HG03280 (cell line): ENCODE data around the gene PXT1.
"Not testable (repeated sequence)": the region's sequence is repeated elsewhere in the genome, so short reads cannot be mapped to it uniquely, and the experiment has no call there.

ENCODE experiments used
- ATAC-seq: cut with Tn5 transposase; IDR thresholded peaks from one replicate; pipeline ENCODE4 v1.9.1; 2021; ENCODE audit warnings: mild to moderate bottlenecking, moderate library complexity; ENCODE audit not compliant: unreplicated experiment

The PXT1 gene

GRCh38 chr6:36442671-36443470, at the start of gene PXT1, which contains the start of gene KCTD20:
TSS of gene PXT1 (minus strand) at chr6:36442854. CDS start at chr6:36426082, 16,772 bp downstream.
TSS of gene KCTD20 (plus strand) at chr6:36443000. CDS start at chr6:36470098, 27,098 bp downstream.
- ATAC-seq, result peak; percentile 83

GRCh38 chr6:36492092-36492491, 49.4 kb upstream of the PXT1 start:
- ATAC-seq, result no peak

GRCh38 chr6:36491378-36491965, 48.8 kb upstream of the PXT1 start:
- ATAC-seq, result no peak

- no peak for ATAC-seq
Observed at GRCh38 chr6:36489426-36489825, 46.8 kb upstream of the PXT1 start.

GRCh38 chr6:36488221-36488620, 45.6 kb upstream of the PXT1 start:
- ATAC-seq, result no peak

GRCh38 chr6:36487698-36488097, 45.0 kb upstream of the PXT1 start:
- no peak for ATAC-seq

GRCh38 chr6:36484736-36485135, 42.1 kb upstream of the PXT1 start:
- no peak for ATAC-seq

GRCh38 chr6:36483326-36483725, 40.7 kb upstream of the PXT1 start:
- not testable (repeated sequence) for ATAC-seq

GRCh38 chr6:36479256-36479655, 36.6 kb upstream of the PXT1 start:
- ATAC-seq, result no peak

- no peak for ATAC-seq
Observed at GRCh38 chr6:36478051-36478526, 35.4 kb upstream of the PXT1 start.

GRCh38 chr6:36469946-36470345, 27.3 kb upstream of the PXT1 start:
- no peak for ATAC-seq

- ATAC-seq, result no peak
Observed at GRCh38 chr6:36469148-36469661, 26.6 kb upstream of the PXT1 start.

GRCh38 chr6:36467625-36468024, 25.0 kb upstream of the PXT1 start:
- no peak for ATAC-seq

- no peak for ATAC-seq
Observed at GRCh38 chr6:36464233-36464632, 21.6 kb upstream of the PXT1 start.

- ATAC-seq, result no peak
Observed at GRCh38 chr6:36463676-36464075, 21.0 kb upstream of the PXT1 start.

- no peak for ATAC-seq
Observed at GRCh38 chr6:36461646-36462045, 19.0 kb upstream of the PXT1 start.

GRCh38 chr6:36460916-36461315, 18.3 kb upstream of the PXT1 start:
- no peak for ATAC-seq

GRCh38 chr6:36459501-36459900, 16.8 kb upstream of the PXT1 start:
- ATAC-seq, result no peak

GRCh38 chr6:36455486-36456027, 12.9 kb upstream of the PXT1 start:
- ATAC-seq, result no peak

GRCh38 chr6:36452897-36453296, 10.2 kb upstream of the PXT1 start:
- not testable (repeated sequence) for ATAC-seq

GRCh38 chr6:36449173-36449572, 6.5 kb upstream of the PXT1 start:
- ATAC-seq, result not testable (repeated sequence)

- no peak for ATAC-seq
Observed at GRCh38 chr6:36445621-36446020, 3.0 kb upstream of the PXT1 start.
